Measurements from ENCODE around the gene PRDM15.

Gene PRDM15

DNA sequence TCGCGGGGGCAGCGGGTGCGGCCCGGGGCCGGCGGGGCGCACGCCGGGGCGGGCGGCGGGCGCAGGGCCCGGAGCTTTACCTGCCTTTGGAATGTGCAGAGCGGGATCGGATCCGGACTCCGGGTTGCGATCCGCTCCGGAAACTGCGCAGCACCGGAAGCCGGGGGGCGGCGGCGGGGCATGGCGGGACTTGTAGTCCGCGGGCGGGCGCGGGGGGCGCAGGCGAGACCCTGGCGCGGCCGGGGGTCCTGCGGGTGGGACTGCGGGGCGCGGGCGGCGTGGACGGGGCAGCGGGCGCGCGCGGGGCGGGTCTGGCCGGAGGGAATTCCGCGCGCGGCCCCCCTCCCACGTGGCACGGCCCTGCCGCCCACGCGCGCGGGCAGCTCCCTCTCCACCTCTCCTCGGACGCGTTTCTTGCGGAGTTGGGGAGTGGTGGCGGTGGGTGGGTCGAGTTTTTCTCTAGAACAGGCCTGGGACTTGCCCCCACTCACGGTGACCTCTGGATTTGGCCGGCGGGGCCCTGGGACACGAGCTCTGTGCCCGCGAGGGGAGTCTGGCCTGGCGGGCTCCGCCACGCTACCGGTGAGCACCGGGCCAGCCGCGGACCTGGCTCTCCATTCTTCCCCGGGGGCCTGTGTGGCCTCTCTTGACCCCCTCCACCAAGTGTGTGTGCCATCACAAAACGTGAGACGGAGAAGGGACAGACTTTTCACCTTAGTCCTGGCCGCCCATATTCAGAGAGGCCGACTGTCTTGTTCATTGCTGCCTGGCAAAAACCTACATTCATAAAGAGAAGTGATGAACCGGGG lies at the start of gene PRDM15:
TSS of gene PRDM15 (minus strand) at position 155 of the 809 bp plus-strand sequence. CDS start 18,981 bp downstream, outside the sequence.
- DNase-seq: peak; percentile 90

GRCh38 chr21:41928621-41929220 lies 49.6 kb upstream of the PRDM15 start:
- peak; percentile 90 for DNase-seq

DNA sequence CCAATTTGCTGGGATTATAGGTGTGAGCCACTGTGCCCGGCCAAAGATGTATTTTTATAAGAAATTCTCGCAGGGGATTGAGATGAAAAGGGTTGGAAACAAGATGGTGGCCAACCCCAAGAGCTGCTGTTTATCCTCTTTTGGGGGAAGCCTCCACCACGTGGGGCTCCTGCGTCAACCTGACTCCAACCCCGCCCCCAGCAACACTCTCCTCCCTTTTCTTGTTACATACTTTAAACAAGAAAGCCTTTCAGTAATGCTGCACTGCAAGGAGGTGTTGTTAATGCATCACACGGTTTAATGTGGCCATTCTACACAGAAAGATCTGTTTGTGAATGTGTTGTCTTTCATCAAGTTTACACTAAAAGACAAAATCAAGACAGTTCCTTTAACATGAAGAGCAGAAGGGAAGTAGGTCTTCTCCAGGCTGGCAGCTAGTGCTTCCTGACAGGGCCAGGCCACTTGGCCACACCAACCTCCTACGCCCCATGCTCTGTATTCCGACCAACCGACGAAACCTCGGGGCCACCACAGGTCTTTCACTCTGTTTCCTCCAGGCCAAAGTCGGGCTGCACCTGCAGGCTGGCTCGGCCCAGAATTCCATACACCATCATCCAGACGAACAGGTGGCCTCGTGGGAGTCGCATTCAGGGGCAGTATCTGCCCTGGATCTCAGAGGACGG lies 48.7 kb upstream of the PRDM15 start:
- peak; percentile 38 for DNase-seq

- DNase-seq: no peak
Measured at GRCh38 chr21:41926807-41927171, 47.6 kb upstream of the PRDM15 start.

DNA sequence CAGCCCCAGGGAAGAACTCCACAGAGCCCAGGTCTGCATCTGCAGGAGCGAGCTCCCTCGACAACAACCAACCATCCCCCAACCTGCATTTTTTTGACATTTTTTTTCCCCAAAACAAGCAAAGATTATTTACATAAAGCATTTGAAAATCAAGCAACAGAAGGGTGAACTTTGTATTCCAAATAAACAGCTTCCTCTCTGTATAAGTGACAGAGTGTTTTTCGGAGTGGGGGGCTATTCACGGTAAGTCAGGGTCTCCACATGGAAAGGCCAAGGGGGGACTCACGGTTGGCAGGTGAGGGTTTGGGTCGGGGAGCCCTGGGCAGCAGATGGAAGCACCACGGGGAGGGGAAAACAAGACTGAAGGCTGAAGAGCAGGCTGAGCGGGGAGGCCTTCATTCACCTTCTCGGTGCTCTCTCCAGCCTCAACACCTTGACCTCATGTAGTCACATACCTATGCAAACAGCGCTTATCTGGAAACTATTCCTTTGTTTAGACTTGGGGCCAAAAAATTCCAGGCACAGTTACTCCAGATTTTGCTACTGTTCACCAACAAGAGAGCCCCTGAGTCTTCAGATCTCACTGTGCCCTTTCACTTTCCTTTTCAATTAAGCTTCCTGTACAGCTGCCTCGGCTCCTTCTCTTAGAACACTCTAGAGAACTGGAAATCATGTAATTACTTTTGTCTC lies 47.1 kb upstream of the PRDM15 start:
- peak; percentile 94 for DNase-seq

GRCh38 chr21:41925767-41926116 lies 46.6 kb upstream of the PRDM15 start:
- peak; percentile 44 for DNase-seq

- no peak for DNase-seq
Measured at GRCh38 chr21:41924368-41924754, 45.2 kb upstream of the PRDM15 start.

- DNase-seq: peak; percentile 12
Measured at GRCh38 chr21:41923631-41924367, 44.7 kb upstream of the PRDM15 start.

GRCh38 chr21:41923186-41923585 lies 44.0 kb upstream of the PRDM15 start:
- DNase-seq: no peak

GRCh38 chr21:41921021-41921420 lies 41.9 kb upstream of the PRDM15 start:
- no peak for DNase-seq

GRCh38 chr21:41920476-41920875 lies 41.3 kb upstream of the PRDM15 start:
- no peak for DNase-seq

- no peak for DNase-seq
Measured at GRCh38 chr21:41919666-41920398, 40.7 kb upstream of the PRDM15 start.

DNA sequence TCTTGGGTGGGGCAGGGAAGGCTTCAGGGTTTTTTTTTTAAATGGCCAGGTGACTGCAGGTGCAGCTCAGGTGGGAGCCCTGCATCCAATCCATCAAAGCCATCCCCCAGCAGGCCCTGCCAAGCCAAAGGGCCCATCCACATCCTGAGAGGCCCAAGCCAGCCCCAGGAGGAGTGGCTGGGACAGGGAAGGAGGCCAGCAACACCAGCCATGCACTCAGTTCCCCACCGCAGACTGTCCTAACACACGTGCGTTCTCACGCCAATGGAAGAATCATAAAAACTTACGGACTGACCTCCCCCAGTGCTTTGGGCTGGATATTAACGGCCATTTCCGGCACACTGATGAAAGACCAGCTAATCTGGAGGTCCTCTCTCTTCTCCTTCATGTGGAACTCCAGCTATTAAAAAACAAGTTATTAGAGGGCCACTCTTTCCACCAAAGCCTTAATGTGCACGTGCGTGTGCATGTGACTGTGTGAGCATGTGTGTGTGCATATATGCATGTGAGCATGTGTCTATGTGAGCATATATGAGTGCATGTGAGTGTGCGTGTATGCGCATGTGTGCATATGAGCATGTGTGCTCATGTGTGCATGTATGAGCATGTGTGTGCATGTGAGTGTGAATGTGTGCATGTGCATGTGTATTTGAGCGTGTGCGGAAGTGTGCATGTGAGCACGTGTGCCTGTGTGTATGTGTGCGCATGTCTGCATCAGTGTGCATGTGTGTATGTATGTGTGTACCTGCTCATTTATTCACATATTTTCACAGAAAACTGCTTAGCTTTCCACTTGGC lies 39.6 kb upstream of the PRDM15 start:
- DNase-seq: no peak

- no peak for DNase-seq
Measured at GRCh38 chr21:41917531-41917930, 38.4 kb upstream of the PRDM15 start.

DNA sequence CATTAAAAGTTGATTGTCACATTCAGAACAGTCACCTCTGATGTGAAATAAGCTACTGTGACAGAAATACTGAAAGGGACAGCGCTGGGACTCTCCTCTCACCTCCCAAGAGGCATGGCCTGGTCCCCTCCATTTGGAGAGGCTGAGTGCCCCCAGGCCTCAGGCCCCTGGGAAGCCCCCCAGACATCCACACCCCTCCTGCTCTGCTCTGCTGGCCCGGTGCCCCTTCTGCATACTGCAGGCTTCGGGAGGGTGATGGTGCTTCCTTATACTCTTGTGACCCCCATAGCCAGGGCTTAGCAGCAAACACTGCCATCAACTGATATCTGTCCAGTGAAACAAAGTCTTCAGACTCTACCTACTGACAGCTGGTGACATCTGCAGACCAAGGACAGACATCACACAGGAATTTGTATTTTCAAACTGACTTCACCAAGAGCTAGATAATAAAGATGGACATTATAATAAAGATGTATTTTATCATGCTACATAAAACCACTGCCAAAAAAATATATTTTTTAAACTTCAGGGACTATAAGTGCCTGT lies 37.8 kb upstream of the PRDM15 start:
- peak; percentile 26 for DNase-seq

DNA sequence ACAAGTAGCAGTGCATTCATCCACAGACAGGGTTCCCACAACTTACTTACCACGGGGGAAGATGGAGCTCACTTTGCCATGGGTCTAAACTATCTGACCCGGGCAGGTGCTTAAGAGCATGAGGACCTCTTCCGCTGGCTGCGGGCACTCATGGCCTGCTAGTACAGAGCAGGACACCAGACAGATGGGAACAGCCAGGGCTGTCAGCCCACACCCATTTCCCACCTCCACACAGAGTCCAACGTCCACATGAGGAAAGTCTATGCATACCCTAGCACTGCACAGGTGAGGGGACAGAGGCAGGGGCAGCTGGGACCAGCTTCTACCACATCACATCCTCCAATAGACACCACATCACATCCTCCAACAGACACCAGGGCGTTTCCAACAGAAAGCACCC lies 35.8 kb upstream of the PRDM15 start:
- no peak for DNase-seq

GRCh38 chr21:41914358-41914757 lies 35.2 kb upstream of the PRDM15 start:
- no peak for DNase-seq

DNA sequence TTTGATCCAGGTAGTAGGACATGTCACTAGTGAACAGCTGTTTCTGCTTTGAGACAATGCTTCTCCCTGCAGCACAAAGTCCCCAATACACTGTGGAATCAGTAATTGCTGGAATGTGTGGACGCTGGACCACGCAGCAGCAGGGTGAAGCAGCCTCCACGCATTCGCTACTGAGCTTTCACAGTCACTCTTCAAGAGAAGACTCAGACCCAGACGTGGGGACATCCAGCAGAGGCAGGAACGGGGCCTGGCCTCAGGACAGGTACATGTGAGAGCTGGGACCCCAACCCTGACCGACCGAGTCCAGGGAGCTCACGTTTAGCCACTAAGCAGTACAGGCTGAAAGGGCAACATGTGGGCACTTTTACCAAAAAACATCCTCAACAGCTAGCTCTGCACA lies 34.1 kb upstream of the PRDM15 start:
- DNase-seq: no peak

DNA sequence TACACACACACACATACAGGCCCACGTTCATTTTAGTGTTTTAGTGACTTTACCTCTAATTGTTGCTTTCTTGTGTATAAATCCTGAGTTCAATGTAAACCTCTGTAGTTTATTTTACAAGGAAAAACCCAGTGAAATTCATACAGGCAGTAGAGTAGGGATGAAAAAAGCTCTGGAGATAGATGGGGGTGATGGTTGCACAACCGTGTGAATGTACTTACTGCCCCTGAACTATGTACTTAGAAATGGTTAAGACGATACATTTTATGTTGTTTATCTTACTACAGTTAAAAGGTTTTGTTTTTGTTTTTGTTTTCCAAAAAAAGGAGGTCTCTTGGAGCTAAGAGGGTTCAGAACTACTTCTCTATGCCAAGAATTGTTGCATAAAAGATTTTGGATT lies 29.7 kb upstream of the PRDM15 start:
- no peak for DNase-seq

- DNase-seq: no peak
Measured at GRCh38 chr21:41907496-41908258, 28.5 kb upstream of the PRDM15 start.
